Ovary (tissue), 3 donors: Measurements from ENCODE around the gene IMMP2L.

ENCODE experiments used
- CTCF ChIP-seq, 3 donors: fragments of 450-650 bp in 2 of 3; fragments of 200-600 bp in 1 of 3; IDR thresholded peaks; one replicate each; pipeline versions ENCODE4 v1.5.1 to v1.8.0; 2016 to 2022; ENCODE audit warnings: antibody characterized with exemption in 3 of 3, mild to moderate bottlenecking in 1 of 3
- POLR2A ChIP-seq: fragments of 450-650 bp; IDR thresholded peaks from one replicate; pipeline ENCODE4 v1.6.1; 2017; ENCODE audit warnings: antibody characterized with exemption, mild to moderate bottlenecking, moderate library complexity
- donor health status: DM: no; HTN: no; CAD: no.

- no peak for TF ChIP-seq POLR2A
- no peak for TF ChIP-seq CTCF (IDR thresholded peaks at IDR 0.05)
Measured at GRCh38 chr7:111146136-111146535, 416.2 kb downstream of the IMMP2L start.
